ENCODE data around the gene PRKG1.

DNA sequence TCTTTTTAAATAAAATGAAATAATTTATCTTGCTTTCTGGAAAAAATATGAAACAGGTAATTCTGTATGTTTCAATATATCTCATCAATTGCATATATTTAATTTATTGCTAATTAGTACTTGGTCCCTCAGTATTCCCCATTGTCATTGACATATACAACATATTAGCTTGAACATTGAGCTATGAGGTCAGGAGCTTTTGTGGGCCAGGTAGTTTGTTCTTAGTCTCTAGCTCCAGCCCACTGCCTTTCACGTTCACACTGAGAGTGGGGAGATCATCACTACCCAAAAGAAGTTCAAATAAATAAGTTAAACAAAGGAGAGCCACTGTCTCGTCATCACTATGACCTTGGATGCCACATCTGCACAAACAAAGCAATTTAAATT is 1185.1 kb downstream of the PRKG1 start:
- TF ChIP-seq POLR2A (IDR thresholded peaks at IDR 0.05; ENCODE audit: low read depth) (no peak), EP300 (IDR thresholded peaks at IDR 0.05) (no peak)
- TF ChIP-seq, protein P1, sequence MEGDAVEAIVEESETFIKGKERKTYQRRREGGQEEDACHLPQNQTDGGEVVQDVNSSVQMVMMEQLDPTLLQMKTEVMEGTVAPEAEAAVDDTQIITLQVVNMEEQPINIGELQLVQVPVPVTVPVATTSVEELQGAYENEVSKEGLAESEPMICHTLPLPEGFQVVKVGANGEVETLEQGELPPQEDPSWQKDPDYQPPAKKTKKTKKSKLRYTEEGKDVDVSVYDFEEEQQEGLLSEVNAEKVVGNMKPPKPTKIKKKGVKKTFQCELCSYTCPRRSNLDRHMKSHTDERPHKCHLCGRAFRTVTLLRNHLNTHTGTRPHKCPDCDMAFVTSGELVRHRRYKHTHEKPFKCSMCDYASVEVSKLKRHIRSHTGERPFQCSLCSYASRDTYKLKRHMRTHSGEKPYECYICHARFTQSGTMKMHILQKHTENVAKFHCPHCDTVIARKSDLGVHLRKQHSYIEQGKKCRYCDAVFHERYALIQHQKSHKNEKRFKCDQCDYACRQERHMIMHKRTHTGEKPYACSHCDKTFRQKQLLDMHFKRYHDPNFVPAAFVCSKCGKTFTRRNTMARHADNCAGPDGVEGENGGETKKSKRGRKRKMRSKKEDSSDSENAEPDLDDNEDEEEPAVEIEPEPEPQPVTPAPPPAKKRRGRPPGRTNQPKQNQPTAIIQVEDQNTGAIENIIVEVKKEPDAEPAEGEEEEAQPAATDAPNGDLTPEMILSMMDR (IDR thresholded peaks at IDR 0.05): no peak

Measured in esophagus muscularis mucosa (tissue), 4 donors.